ENCODE results near the gene AFAP1L1. TPM values are rescaled to one million over a fixed set of nuclear protein-coding genes. Genes with fewer than 3 reads are reported as not detected.

AFAP1L1 gene
- total and polyA plus RNA-seq, 9 donors, result 66.4 to 104 (median 84.9) TPM

GRCh38 chr5:149298163-149298562 is 26.5 kb downstream of the AFAP1L1 start:
- no CpG with 5 or more reads among the region's 1 CpG for WGBS (ENCODE audit: insufficient coverage)
- H3K27ac ChIP-seq (ENCODE audit: low read length), result peak overlapping the region; percentile 66
- DNase-seq, result no peak
- H3K36me3 ChIP-seq (ENCODE audit: control insufficient read depth, insufficient read depth, low read length), result peaks cover 18% of the 10 kb centered on the region
- no peak overlapping the region for H3K4me3 ChIP-seq (ENCODE audit: low read length)
- no peaks in the 10 kb centered on the region for H3K27me3 ChIP-seq (ENCODE audit: control insufficient read depth, insufficient read depth, low read length)
- H3K4me1 ChIP-seq (ENCODE audit: control insufficient read depth, insufficient read depth, low read length), result peaks cover 31% of the 10 kb centered on the region
- H3K9me3 ChIP-seq (replicated peaks; ENCODE audit: control insufficient read depth, low read depth, low read length), result no peaks in the 10 kb centered on the region

- no peaks in the 10 kb centered on the region for H3K27me3 ChIP-seq (ENCODE audit: control insufficient read depth, insufficient read depth, low read length)
- H3K4me3 ChIP-seq (ENCODE audit: low read length), result no peak overlapping the region
- no peaks in the 10 kb centered on the region for H3K9me3 ChIP-seq (replicated peaks; ENCODE audit: control insufficient read depth, low read depth, low read length)
- WGBS (ENCODE audit: insufficient coverage), result 38% methylated on average over 8 of the region's 11 CpGs
- peak; percentile 55 for DNase-seq
- H3K36me3 ChIP-seq (ENCODE audit: control insufficient read depth, insufficient read depth, low read length), result peaks cover 18% of the 10 kb centered on the region
- peaks cover 31% of the 10 kb centered on the region for H3K4me1 ChIP-seq (ENCODE audit: control insufficient read depth, insufficient read depth, low read length)
- H3K27ac ChIP-seq (ENCODE audit: low read length), result peak overlapping the region; percentile 66
These were observed 27.3 kb downstream of the AFAP1L1 start for GRCh38 chr5:149298842-149299404.

GRCh38 chr5:149299451-149300054 is 27.9 kb downstream of the AFAP1L1 start:
- Histone ChIP-seq H3K27ac (ENCODE audit: low read length) (no peak overlapping the region), H3K4me1 (ENCODE audit: control insufficient read depth, insufficient read depth, low read length) (peaks cover 35% of the 10 kb centered on the region), H3K36me3 (ENCODE audit: control insufficient read depth, insufficient read depth, low read length) (peaks cover 22% of the 10 kb centered on the region), H3K27me3 (ENCODE audit: control insufficient read depth, insufficient read depth, low read length) (no peaks in the 10 kb centered on the region), H3K9me3 (replicated peaks; ENCODE audit: control insufficient read depth, low read depth, low read length) (no peaks in the 10 kb centered on the region), H3K4me3 (ENCODE audit: low read length) (no peak overlapping the region)
- DNase-seq, result no peak
- WGBS (ENCODE audit: insufficient coverage), result 60% methylated on average over 12 of the region's 14 CpGs

- Histone ChIP-seq H3K4me1 (ENCODE audit: control insufficient read depth, insufficient read depth, low read length) (peaks cover 35% of the 10 kb centered on the region), H3K4me3 (ENCODE audit: low read length) (no peak overlapping the region), H3K27me3 (ENCODE audit: control insufficient read depth, insufficient read depth, low read length) (no peaks in the 10 kb centered on the region), H3K9me3 (replicated peaks; ENCODE audit: control insufficient read depth, low read depth, low read length) (no peaks in the 10 kb centered on the region), H3K27ac (ENCODE audit: low read length) (no peak overlapping the region), H3K36me3 (ENCODE audit: control insufficient read depth, insufficient read depth, low read length) (peaks cover 23% of the 10 kb centered on the region)
- no peak for DNase-seq
- WGBS (ENCODE audit: insufficient coverage), result 87% methylated on average over 3 of the region's 6 CpGs
These were observed 28.8 kb downstream of the AFAP1L1 start for GRCh38 chr5:149300441-149300840.

- no peak overlapping the region for H3K4me3 ChIP-seq (ENCODE audit: low read length)
- DNase-seq, result no peak
- peaks cover 29% of the 10 kb centered on the region for H3K36me3 ChIP-seq (ENCODE audit: control insufficient read depth, insufficient read depth, low read length)
- 90% methylated on average over 8 of the region's 13 CpGs for WGBS (ENCODE audit: insufficient coverage)
- no peaks in the 10 kb centered on the region for H3K9me3 ChIP-seq (replicated peaks; ENCODE audit: control insufficient read depth, low read depth, low read length)
- H3K27me3 ChIP-seq (ENCODE audit: control insufficient read depth, insufficient read depth, low read length), result no peaks in the 10 kb centered on the region
- H3K4me1 ChIP-seq (ENCODE audit: control insufficient read depth, insufficient read depth, low read length), result peaks cover 39% of the 10 kb centered on the region
- H3K27ac ChIP-seq (ENCODE audit: low read length), result no peak overlapping the region
These were observed 29.5 kb downstream of the AFAP1L1 start for GRCh38 chr5:149301049-149301743.

GRCh38 chr5:149301744-149302380 is 30.2 kb downstream of the AFAP1L1 start:
- no peaks in the 10 kb centered on the region for H3K27me3 ChIP-seq (ENCODE audit: control insufficient read depth, insufficient read depth, low read length)
- peaks cover 31% of the 10 kb centered on the region for H3K36me3 ChIP-seq (ENCODE audit: control insufficient read depth, insufficient read depth, low read length)
- WGBS (ENCODE audit: insufficient coverage), result 80% methylated on average over 6 of the region's 8 CpGs
- H3K9me3 ChIP-seq (replicated peaks; ENCODE audit: control insufficient read depth, low read depth, low read length), result no peaks in the 10 kb centered on the region
- peaks cover 39% of the 10 kb centered on the region for H3K4me1 ChIP-seq (ENCODE audit: control insufficient read depth, insufficient read depth, low read length)
- no peak overlapping the region for H3K4me3 ChIP-seq (ENCODE audit: low read length)
- DNase-seq, result no peak
- no peak overlapping the region for H3K27ac ChIP-seq (ENCODE audit: low read length)

- no peak overlapping the region for H3K4me3 ChIP-seq (ENCODE audit: low read length)
- no peaks in the 10 kb centered on the region for H3K9me3 ChIP-seq (replicated peaks; ENCODE audit: control insufficient read depth, low read depth, low read length)
- H3K27me3 ChIP-seq (ENCODE audit: control insufficient read depth, insufficient read depth, low read length), result no peaks in the 10 kb centered on the region
- no peak for DNase-seq
- peaks cover 33% of the 10 kb centered on the region for H3K36me3 ChIP-seq (ENCODE audit: control insufficient read depth, insufficient read depth, low read length)
- H3K4me1 ChIP-seq (ENCODE audit: control insufficient read depth, insufficient read depth, low read length), result peaks cover 39% of the 10 kb centered on the region
- H3K27ac ChIP-seq (ENCODE audit: low read length), result peak overlapping the region; percentile 39
- 67% methylated on average over 1 of the region's 5 CpGs for WGBS (ENCODE audit: insufficient coverage)
These were observed 31.0 kb downstream of the AFAP1L1 start for GRCh38 chr5:149302641-149303040.

- Histone ChIP-seq H3K9me3 (replicated peaks; ENCODE audit: control insufficient read depth, low read depth, low read length) (no peaks in the 10 kb centered on the region), H3K27me3 (ENCODE audit: control insufficient read depth, insufficient read depth, low read length) (no peaks in the 10 kb centered on the region), H3K4me3 (ENCODE audit: low read length) (no peak overlapping the region), H3K27ac (ENCODE audit: low read length) (no peak overlapping the region), H3K4me1 (ENCODE audit: control insufficient read depth, insufficient read depth, low read length) (peaks cover 35% of the 10 kb centered on the region), H3K36me3 (ENCODE audit: control insufficient read depth, insufficient read depth, low read length) (peaks cover 35% of the 10 kb centered on the region)
- no CpG with 5 or more reads among the region's 4 CpGs for WGBS (ENCODE audit: insufficient coverage)
- DNase-seq, result no peak
These were observed 31.6 kb downstream of the AFAP1L1 start for GRCh38 chr5:149303210-149303609.

GRCh38 chr5:149304195-149305078 is 32.8 kb downstream of the AFAP1L1 start:
- 55% methylated on average over 8 of the region's 11 CpGs for WGBS (ENCODE audit: insufficient coverage)
- H3K9me3 ChIP-seq (replicated peaks; ENCODE audit: control insufficient read depth, low read depth, low read length), result no peaks in the 10 kb centered on the region
- H3K4me3 ChIP-seq (ENCODE audit: low read length), result no peak overlapping the region
- peak overlapping the region; percentile 38 for H3K27ac ChIP-seq (ENCODE audit: low read length)
- peaks cover 35% of the 10 kb centered on the region for H3K36me3 ChIP-seq (ENCODE audit: control insufficient read depth, insufficient read depth, low read length)
- H3K4me1 ChIP-seq (ENCODE audit: control insufficient read depth, insufficient read depth, low read length), result peaks cover 29% of the 10 kb centered on the region
- DNase-seq, result no peak
- H3K27me3 ChIP-seq (ENCODE audit: control insufficient read depth, insufficient read depth, low read length), result no peaks in the 10 kb centered on the region

Measured in muscle of leg (tissue), 11 donors.